GM12878 (cell line): ENCODE results near the gene ADAMTSL2. TPM values are rescaled to one million over a fixed set of nuclear protein-coding genes. Genes with fewer than 3 reads are reported as not detected.

Experiments used
- ATAC-seq: fragments of 200-7000 bp; cut with Tn5 transposase; 3 replicates; pipeline ENCODE4 v1.9.1; 2020; ENCODE audit warnings: mild to moderate bottlenecking, moderate library complexity
- BruUV-seq: library from RNA; stranded (reverse); fragments of 400-500 nt; replicated peaks from 2 replicates; lab custom pipeline; 2021; lab: Mats Ljungman, UMichigan
- CTCF ChIA-PET: fragments of 300-600 bp; sonication (Branson Sonifier 250); formaldehyde crosslinking; extraction: SDS; loops from one replicate; lab custom pipeline; 2021; ENCODE audit warnings: inconsistent platforms; lab: Yijun Ruan, JAX
- POLR2A ChIA-PET: fragments of 350-600 bp; formaldehyde crosslinking; extraction: SDS; loops from one replicate; lab custom pipeline; 2021; ENCODE audit warnings: inconsistent platforms; lab: Charles Lee
- RAD21 ChIA-PET: fragments of 300-600 bp; sonication (Branson Sonifier 250); formaldehyde crosslinking; loops from one replicate; lab custom pipeline; 2023; ENCODE audit warnings: antibody characterized with exemption; ENCODE audit not compliant: unreplicated experiment; lab: Charles Lee
- SMC1A ChIA-PET: fragments of 300-600 bp; sonication (Branson Sonifier 250); formaldehyde crosslinking; loops from one replicate; lab custom pipeline; 2023; ENCODE audit not compliant: unreplicated experiment, uncharacterized antibody; lab: Charles Lee
- DNase-seq: peaks from one replicate; pipeline ENCODE4 v3.0.0-alpha.2; 2011; ENCODE audit warnings: low read depth, low spot score
- FAIRE-seq: peaks from 3 replicates; lab custom pipeline; 2011; peaks lifted over from hg19 to GRCh38; lab: Jason Lieb, UNC
- H2AFZ ChIP-seq: 2 replicates; pipeline ENCODE4 v1.6.0; 2011; ENCODE audit warnings: low read depth, low read length, control low read depth; ENCODE audit not compliant: control insufficient read depth
- H3K27ac ChIP-seq: 2 replicates; pipeline ENCODE4 v1.5.1; 2011; ENCODE audit warnings: control low read depth; ENCODE audit not compliant: control insufficient read depth, insufficient read depth
- H3K27me3 ChIP-seq, 2 experiments: replicated peaks in 1 of 2; 2 replicates each; pipeline versions ENCODE4 v1.6.0 to v1.6.1; 2011; ENCODE audit warnings: low read length in 1 of 2; ENCODE audit not compliant: control insufficient read depth in 2 of 2, insufficient read depth in 2 of 2
- H3K36me3 ChIP-seq, 2 experiments: 2 replicates each; pipeline ENCODE4 v1.5.1; 2011; ENCODE audit warnings: low read length in 1 of 2; ENCODE audit not compliant: control insufficient read depth in 2 of 2, insufficient read depth in 2 of 2
- H3K4me1 ChIP-seq: 2 replicates; pipeline ENCODE4 v1.6.1; 2011; ENCODE audit warnings: mild to moderate bottlenecking, low read length, moderate library complexity, mixed read lengths; ENCODE audit not compliant: control insufficient read depth, insufficient read depth
- H3K4me2 ChIP-seq: 2 replicates; pipeline ENCODE4 v1.6.0; 2011; ENCODE audit warnings: control low read depth; ENCODE audit not compliant: control insufficient read depth, insufficient read depth
- H3K4me3 ChIP-seq: fragments of 200-600 bp; sonication (generic); 2 replicates; pipeline ENCODE4 v1.5.1; 2016
- H3K79me2 ChIP-seq: 2 replicates; pipeline ENCODE4 v1.6.0; 2011; ENCODE audit warnings: low read length; ENCODE audit not compliant: control insufficient read depth, insufficient read depth
- H3K9ac ChIP-seq: 2 replicates; pipeline ENCODE4 v1.8.0; 2011; ENCODE audit warnings: low read length, control low read depth, mixed read lengths; ENCODE audit not compliant: control insufficient read depth, insufficient read depth
- H3K9me3 ChIP-seq: replicated peaks from 3 replicates; pipeline ENCODE4 v1.5.1; 2011; ENCODE audit warnings: mild to moderate bottlenecking, low read length; ENCODE audit not compliant: control insufficient read depth, insufficient read depth
- H4K20me1 ChIP-seq: 2 replicates; pipeline ENCODE4 v1.6.0; 2011; ENCODE audit not compliant: control insufficient read depth, insufficient read depth
- BCL11A ChIP-seq: IDR thresholded peaks from 2 replicates; pipeline ENCODE4 v1.6.1; 2011; ENCODE audit warnings: low read depth, low read length
- CHD1 ChIP-seq: IDR thresholded peaks from 2 replicates; pipeline ENCODE4 v1.6.1; 2012; ENCODE audit warnings: low read depth, low read length, improper control_type of control experiment
- CHD4 ChIP-seq: fragments of 200-600 bp; sonication (generic); IDR thresholded peaks from 2 replicates; pipeline ENCODE4 v1.6.1; 2016; ENCODE audit warnings: mild to moderate bottlenecking
- CREB1 ChIP-seq: IDR thresholded peaks from 2 replicates; pipeline ENCODE4 v1.6.1; 2012; ENCODE audit warnings: low read depth, mild to moderate bottlenecking, inconsistent platforms
- DPF2 ChIP-seq: fragments of 450-650 bp; IDR thresholded peaks from 2 replicates; pipeline ENCODE4 v1.6.1; 2017; ENCODE audit warnings: mild to moderate bottlenecking
- E2F4 ChIP-seq: IDR thresholded peaks from 2 replicates; pipeline ENCODE4 v1.6.1; 2012; ENCODE audit warnings: low read depth, low read length, improper control_type of control experiment
- JUNB ChIP-seq: IDR thresholded peaks from 2 replicates; pipeline ENCODE4 v1.6.1; 2016; ENCODE audit warnings: antibody characterized with exemption, mild to moderate bottlenecking
- NR2F1 ChIP-seq: fragments of 450-650 bp; conservative IDR thresholded peaks from 2 replicates; pipeline ENCODE4 v1.6.1; 2017; ENCODE audit warnings: mild to moderate bottlenecking
- NRF1 ChIP-seq: conservative IDR thresholded peaks from 2 replicates; pipeline ENCODE4 v1.6.1; 2011; ENCODE audit warnings: mild to moderate bottlenecking, low read depth, low read length, improper control_type of control experiment
- SMAD5 ChIP-seq: IDR thresholded peaks from 2 replicates; pipeline ENCODE4 v1.6.1; 2016; ENCODE audit warnings: antibody characterized with exemption, low read depth
- SUPT20H ChIP-seq: IDR thresholded peaks from 2 replicates; pipeline ENCODE4 v1.6.1; 2011; ENCODE audit warnings: low read depth, mild to moderate bottlenecking, low read length, moderate library complexity, borderline replicate concordance; ENCODE audit not compliant: control insufficient read depth
- ZNF622 ChIP-seq: fragments of 450-650 bp; IDR thresholded peaks from 2 replicates; pipeline ENCODE4 v1.6.1; 2017; ENCODE audit warnings: mild to moderate bottlenecking, inconsistent platforms
- ZNF687 ChIP-seq: fragments of 450-650 bp; IDR thresholded peaks from 2 replicates; pipeline ENCODE4 v1.6.1; 2017; ENCODE audit warnings: mild to moderate bottlenecking, moderate library complexity
- ZZZ3 ChIP-seq: IDR thresholded peaks from 2 replicates; pipeline ENCODE4 v1.6.1; 2011; ENCODE audit warnings: low read depth; ENCODE audit not compliant: control insufficient read depth, insufficient read length
- WGBS: methylation state at CpG from one replicate; pipeline ENCODE4 v1.1.6; 2016; ENCODE audit warnings: low lambda C conversion rate; ENCODE audit not compliant: insufficient replicate concordance, insufficient coverage; ENCODE audit errors: missing lambda C conversion rate; 5-methylcytosine and 5-hydroxymethylcytosine counted together
- in situ Hi-C: fragments of 300-500 bp; cut with MboI; formaldehyde crosslinking; loops from 9 replicates; pipeline ENCODE4 v1.14.3; 2018; ENCODE audit warnings: mixed read lengths
- intact Hi-C: fragments of 100-400 bp; cut with micrococcal nuclease; formaldehyde crosslinking; loops from one replicate; pipeline ENCODE4 v1.14.2; 2022; ENCODE audit not compliant: unreplicated experiment
- polyA plus RNA-seq, 11 experiments: library from polyadenylated mRNA; depleted of rRNA in 4 of 11; unstranded in 6 of 11; stranded (reverse) in 5 of 11; fragments of >200 nt; fragmentation: Nextera tagmentation in 4 of 11; fragmentation: Illumina TruSeq in 1 of 11; extraction: Ambion mirVana in 4 of 11; extraction: Trizol in 1 of 11; gene quantifications; 1 replicate in 1 of 11; 2 replicates in 10 of 11; pipeline versions ENCODE4 v1.2.1 to v1.2.3, GENCODE V29; 2011 to 2016; ENCODE audit warnings: inconsistent platforms in 2 of 11, missing spikeins in 2 of 11, low read depth in 1 of 11
- total RNA-seq, 4 experiments: library from RNA; depleted of rRNA in 3 of 4; stranded (reverse); fragments of >200 nt in 3 of 4; fragmentation: Illumina TruSeq in 1 of 4; extraction: Trizol in 1 of 4; gene quantifications; 2 replicates each; pipeline versions ENCODE4 v1.2.1 to v1.2.3, GENCODE V29; 2013 to 2021
- TF ChIP-seq, protein P1 (sequence below): IDR thresholded peaks from 2 replicates; pipeline ENCODE4 v1.6.1; 2012; ENCODE audit warnings: low read depth, low read length, improper control_type of control experiment
- TF ChIP-seq, protein P2 (sequence below): fragments of 450-650 bp; IDR thresholded peaks from 2 replicates; pipeline ENCODE4 v1.6.1; 2017; ENCODE audit warnings: low read depth, mild to moderate bottlenecking, moderate library complexity

ADAMTSL2 gene
- total and polyA plus RNA-seq, 10 of the 15 experiments (the other 5 are each of a cell fraction or from before 2014, with no cell fraction given), result 0.07 TPM; not detected in 9

DNA sequence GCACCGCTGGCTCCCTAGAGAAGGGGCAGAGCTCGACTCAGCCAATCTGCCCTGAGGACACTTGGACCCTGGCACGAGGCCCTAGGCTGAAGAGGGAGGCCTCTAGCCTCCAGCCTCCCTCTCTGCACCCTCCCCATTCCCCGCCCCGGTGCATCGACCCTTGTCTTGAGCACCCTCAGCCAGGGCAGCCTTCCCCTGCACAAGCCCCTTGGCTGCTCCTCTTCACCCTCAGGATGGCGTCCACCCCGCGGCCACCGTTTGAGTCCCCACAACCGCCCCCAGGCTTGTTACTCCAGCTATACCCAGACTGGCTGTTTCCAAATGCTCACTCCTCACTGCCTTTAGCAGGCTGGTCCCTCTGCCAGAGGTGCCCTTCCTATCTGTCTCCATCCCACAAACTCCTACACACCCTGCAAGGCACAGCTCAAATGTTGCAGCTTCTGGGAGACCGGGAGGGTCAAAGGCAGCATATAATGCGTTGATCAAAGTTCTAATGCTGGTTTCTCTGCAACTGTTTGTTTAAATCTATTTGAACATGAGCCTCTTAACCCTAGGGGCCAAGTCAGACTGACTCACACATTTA lies 81.2 kb downstream of the ADAMTSL2 start:
- in situ Hi-C loops, result no loop called here
- no TSS peak for BruUV-seq
- H3K9ac ChIP-seq, result no peak overlapping the region
- no peaks in the 10 kb centered on the region for H3K79me2 ChIP-seq
- H3K9me3 ChIP-seq, result no peaks in the 10 kb centered on the region
- no peak overlapping the region for H3K4me3 ChIP-seq
- H2AFZ ChIP-seq, result no peak overlapping the region
- CTCF ChIA-PET, result no interaction called here
- POLR2A ChIA-PET, result no interaction called here
- FAIRE-seq, result no peak
- RAD21 ChIA-PET, result no interaction called here
- H3K4me2 ChIP-seq, result no peak overlapping the region
- TF ChIP-seq, protein P1, sequence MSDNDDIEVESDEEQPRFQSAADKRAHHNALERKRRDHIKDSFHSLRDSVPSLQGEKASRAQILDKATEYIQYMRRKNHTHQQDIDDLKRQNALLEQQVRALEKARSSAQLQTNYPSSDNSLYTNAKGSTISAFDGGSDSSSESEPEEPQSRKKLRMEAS, result no peak
- TF ChIP-seq ZZZ3 (no peak), CHD4 (no peak), BCL11A (no peak), NR2F1 (no peak), ZNF687 (no peak), E2F4 (no peak), JUNB (no peak), SUPT20H (no peak), CHD1 (no peak), CREB1 (no peak), ZNF622 (no peak), NRF1 (no peak), SMAD5 (no peak), DPF2 (no peak)
- TF ChIP-seq, protein P2, sequence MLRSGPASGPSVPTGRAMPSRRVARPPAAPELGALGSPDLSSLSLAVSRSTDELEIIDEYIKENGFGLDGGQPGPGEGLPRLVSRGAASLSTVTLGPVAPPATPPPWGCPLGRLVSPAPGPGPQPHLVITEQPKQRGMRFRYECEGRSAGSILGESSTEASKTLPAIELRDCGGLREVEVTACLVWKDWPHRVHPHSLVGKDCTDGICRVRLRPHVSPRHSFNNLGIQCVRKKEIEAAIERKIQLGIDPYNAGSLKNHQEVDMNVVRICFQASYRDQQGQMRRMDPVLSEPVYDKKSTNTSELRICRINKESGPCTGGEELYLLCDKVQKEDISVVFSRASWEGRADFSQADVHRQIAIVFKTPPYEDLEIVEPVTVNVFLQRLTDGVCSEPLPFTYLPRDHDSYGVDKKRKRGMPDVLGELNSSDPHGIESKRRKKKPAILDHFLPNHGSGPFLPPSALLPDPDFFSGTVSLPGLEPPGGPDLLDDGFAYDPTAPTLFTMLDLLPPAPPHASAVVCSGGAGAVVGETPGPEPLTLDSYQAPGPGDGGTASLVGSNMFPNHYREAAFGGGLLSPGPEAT, result no peak
- TF ChIP-seq, all 136 proteins: peak for 0
- Histone ChIP-seq H3K4me1 (peaks cover 6% of the 10 kb centered on the region; the same call in 1 of the 2 replicates), H3K27me3 (peaks cover 0 to 3% of the 10 kb centered on the region in 2 experiments; a peak in 2 of 4 replicates), H3K27ac (no peak overlapping the region), H3K36me3 (no peaks in the 10 kb centered on the region), H4K20me1 (no peaks in the 10 kb centered on the region)
- intact Hi-C loops, result no loop called here
- no peak for ATAC-seq
- DNase-seq, result no peak
- SMC1A ChIA-PET, result no interaction called here
- WGBS, result 55% methylated on average over 13 of the region's 13 CpGs
